Measurements from ENCODE around the gene RMC1. TPM values are rescaled to one million over a fixed set of nuclear protein-coding genes. Genes with fewer than 3 reads are reported as not detected.

RMC1 gene
- total RNA-seq, 6 experiments from 2014 or later, result 17.3 to 19.9 (median 19.4) TPM

GRCh38 chr18:23565916-23566547 is 62.7 kb downstream of the RMC1 start:
- no peak for DNase-seq
- TF ChIP-seq, protein P1, sequence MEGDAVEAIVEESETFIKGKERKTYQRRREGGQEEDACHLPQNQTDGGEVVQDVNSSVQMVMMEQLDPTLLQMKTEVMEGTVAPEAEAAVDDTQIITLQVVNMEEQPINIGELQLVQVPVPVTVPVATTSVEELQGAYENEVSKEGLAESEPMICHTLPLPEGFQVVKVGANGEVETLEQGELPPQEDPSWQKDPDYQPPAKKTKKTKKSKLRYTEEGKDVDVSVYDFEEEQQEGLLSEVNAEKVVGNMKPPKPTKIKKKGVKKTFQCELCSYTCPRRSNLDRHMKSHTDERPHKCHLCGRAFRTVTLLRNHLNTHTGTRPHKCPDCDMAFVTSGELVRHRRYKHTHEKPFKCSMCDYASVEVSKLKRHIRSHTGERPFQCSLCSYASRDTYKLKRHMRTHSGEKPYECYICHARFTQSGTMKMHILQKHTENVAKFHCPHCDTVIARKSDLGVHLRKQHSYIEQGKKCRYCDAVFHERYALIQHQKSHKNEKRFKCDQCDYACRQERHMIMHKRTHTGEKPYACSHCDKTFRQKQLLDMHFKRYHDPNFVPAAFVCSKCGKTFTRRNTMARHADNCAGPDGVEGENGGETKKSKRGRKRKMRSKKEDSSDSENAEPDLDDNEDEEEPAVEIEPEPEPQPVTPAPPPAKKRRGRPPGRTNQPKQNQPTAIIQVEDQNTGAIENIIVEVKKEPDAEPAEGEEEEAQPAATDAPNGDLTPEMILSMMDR (IDR thresholded peaks at IDR 0.05), result no peak
- Mint-ChIP-seq H3K27ac (no peak overlapping the region), H3K36me3 (ENCODE audit: low read depth) (peaks cover 79% of the 10 kb centered on the region), H3K27me3 (ENCODE audit: insufficient read depth) (peaks cover 2% of the 10 kb centered on the region; the same call in 1 of the 2 replicates), H3K4me3 (no peak overlapping the region), H3K4me1 (ENCODE audit: low read depth) (peaks cover 11% of the 10 kb centered on the region), H3K9me3 (no peaks in the 10 kb centered on the region)

DNA sequence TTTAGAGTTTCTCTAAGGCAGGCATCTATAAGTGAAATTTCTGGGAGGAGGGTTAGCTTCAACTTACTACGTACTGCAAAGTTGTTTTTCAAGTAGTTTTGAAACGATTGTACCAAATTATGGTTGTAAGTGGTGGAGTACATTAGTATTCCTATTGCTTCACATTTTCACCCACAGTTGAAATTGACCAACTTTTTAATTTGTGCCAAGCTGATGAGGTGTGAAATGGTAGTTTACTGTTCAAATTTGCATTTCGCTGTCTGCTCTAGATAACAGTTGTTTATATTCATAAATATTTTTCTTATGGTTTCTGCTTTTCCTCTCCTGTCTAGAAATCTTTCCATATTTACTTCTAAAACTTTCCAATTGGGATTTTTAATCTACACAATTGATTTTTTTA is 64.4 kb downstream of the RMC1 start:
- DNase-seq, result no peak
- H3K36me3 Mint-ChIP-seq (ENCODE audit: low read depth), result peaks cover 70% of the 10 kb centered on the region
- H3K4me1 Mint-ChIP-seq (ENCODE audit: low read depth), result peaks cover 11% of the 10 kb centered on the region
- H3K27ac Mint-ChIP-seq, result no peak overlapping the region
- no peaks in the 10 kb centered on the region for H3K9me3 Mint-ChIP-seq
- no peaks in the 10 kb centered on the region for H3K27me3 Mint-ChIP-seq (ENCODE audit: insufficient read depth)
- TF ChIP-seq, protein P1 (IDR thresholded peaks at IDR 0.05), result no peak
- H3K4me3 Mint-ChIP-seq, result no peak overlapping the region

- Mint-ChIP-seq H3K9me3 (no peaks in the 10 kb centered on the region), H3K27me3 (ENCODE audit: insufficient read depth) (no peaks in the 10 kb centered on the region), H3K36me3 (ENCODE audit: low read depth) (peaks cover 65% of the 10 kb centered on the region), H3K4me3 (no peak overlapping the region), H3K27ac (no peak overlapping the region), H3K4me1 (ENCODE audit: low read depth) (peaks cover 15% of the 10 kb centered on the region)
- TF ChIP-seq, protein P1 (IDR thresholded peaks at IDR 0.05), result no peak
- DNase-seq, result no peak
These were observed 65.2 kb downstream of the RMC1 start for GRCh38 chr18:23568281-23569138.

DNA sequence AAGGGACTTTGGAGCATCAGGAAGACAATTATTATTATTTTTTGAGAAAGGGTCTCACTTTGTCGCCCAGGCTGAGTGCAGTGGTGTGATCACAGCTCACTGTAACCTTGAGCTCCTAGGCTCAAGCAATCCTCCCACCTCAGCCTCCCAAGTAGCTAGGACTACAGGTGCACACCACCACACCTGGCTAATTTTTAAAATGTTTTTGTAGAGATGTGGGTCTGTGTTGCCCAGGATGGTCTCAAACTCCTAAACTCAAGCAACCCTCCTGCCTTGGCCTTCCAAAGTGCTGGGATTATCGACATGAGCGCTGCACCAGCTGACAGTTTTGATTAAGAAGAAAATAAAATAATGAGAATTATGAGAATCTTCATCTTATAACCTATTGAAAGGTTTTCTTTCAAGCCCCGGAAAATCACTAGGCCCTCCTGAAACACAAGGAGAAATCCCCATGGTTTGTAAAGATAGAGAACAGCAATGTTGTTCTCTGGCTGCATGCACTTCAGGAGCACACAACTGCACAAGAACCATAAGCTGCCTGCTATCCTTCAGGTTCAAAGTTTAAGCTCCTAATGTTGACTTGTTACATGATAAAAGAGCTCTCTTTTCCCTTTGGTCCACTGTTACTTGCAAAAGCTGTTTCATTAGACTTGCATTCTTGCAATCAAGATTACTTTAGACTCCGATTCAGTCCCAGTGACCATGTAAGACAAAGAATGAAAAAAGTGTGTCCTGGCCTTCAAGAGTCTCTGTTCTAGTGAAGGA is 66.2 kb downstream of the RMC1 start:
- H3K27me3 Mint-ChIP-seq (ENCODE audit: insufficient read depth), result no peaks in the 10 kb centered on the region
- no peak overlapping the region for H3K27ac Mint-ChIP-seq
- peaks cover 58% of the 10 kb centered on the region for H3K36me3 Mint-ChIP-seq (ENCODE audit: low read depth)
- peaks cover 18% of the 10 kb centered on the region for H3K4me1 Mint-ChIP-seq (ENCODE audit: low read depth)
- TF ChIP-seq, protein P1 (IDR thresholded peaks at IDR 0.05), result no peak
- no peaks in the 10 kb centered on the region for H3K9me3 Mint-ChIP-seq
- H3K4me3 Mint-ChIP-seq, result no peak overlapping the region
- DNase-seq, result no peak

- peaks cover 48% of the 10 kb centered on the region for H3K36me3 Mint-ChIP-seq (ENCODE audit: low read depth)
- H3K4me1 Mint-ChIP-seq (ENCODE audit: low read depth), result peaks cover 23% of the 10 kb centered on the region
- H3K4me3 Mint-ChIP-seq, result no peak overlapping the region
- H3K27me3 Mint-ChIP-seq (ENCODE audit: insufficient read depth), result no peaks in the 10 kb centered on the region
- no peak for DNase-seq
- H3K27ac Mint-ChIP-seq, result no peak overlapping the region
- TF ChIP-seq, protein P1 (IDR thresholded peaks at IDR 0.05), result no peak
- H3K9me3 Mint-ChIP-seq, result no peaks in the 10 kb centered on the region
These were observed 67.7 kb downstream of the RMC1 start for GRCh38 chr18:23570912-23571504.

All from HFFc6 (cell line).